GM12878 (cell line): ENCODE measurements around the gene HSD17B1. TPM values are rescaled to one million over a fixed set of nuclear protein-coding genes. Genes with fewer than 3 reads are reported as not detected.
A peak's percentile ranks its signal among the peaks of the same experiment; 100 is the strongest.

Experiments
- CBX3 ChIP-seq: fragments of 200-600 bp; sonication (generic); IDR thresholded peaks from 2 replicates; pipeline ENCODE4 v1.6.1; 2016; ENCODE audit warnings: low read depth, borderline replicate concordance
- GATAD2B ChIP-seq: fragments of 450-650 bp; conservative IDR thresholded peaks from 2 replicates; pipeline ENCODE4 v1.6.1; 2017; ENCODE audit warnings: low read depth, mild to moderate bottlenecking, moderate library complexity
- HDAC2 ChIP-seq: fragments of 200-600 bp; sonication (generic); IDR thresholded peaks from 2 replicates; pipeline ENCODE4 v1.6.1; 2017
- HDGF ChIP-seq: fragments of 450-650 bp; IDR thresholded peaks from 2 replicates; pipeline ENCODE4 v1.6.1; 2016; ENCODE audit warnings: antibody characterized with exemption
- IRF3 ChIP-seq: fragments of 450-650 bp; IDR thresholded peaks from 2 replicates; pipeline ENCODE4 v1.6.1; 2014; ENCODE audit warnings: mild to moderate bottlenecking
- LARP7 ChIP-seq: fragments of 450-650 bp; IDR thresholded peaks from 2 replicates; pipeline ENCODE4 v1.6.1; 2017; ENCODE audit warnings: mild to moderate bottlenecking
- MTA3 ChIP-seq: IDR thresholded peaks from 2 replicates; pipeline ENCODE4 v1.6.1; 2012; ENCODE audit warnings: low read length, inconsistent platforms, borderline replicate concordance
- MXI1 ChIP-seq: fragments of 150-350 bp; IDR thresholded peaks from 2 replicates; pipeline ENCODE4 v1.6.1; 2011; ENCODE audit warnings: low read depth, mild to moderate bottlenecking, inconsistent platforms, low read length, improper control_type of control experiment
- NBN ChIP-seq: fragments of 450-650 bp; IDR thresholded peaks from 2 replicates; pipeline ENCODE4 v1.6.1; 2016
- NR2C1 ChIP-seq: fragments of 450-650 bp; IDR thresholded peaks from 2 replicates; pipeline ENCODE4 v1.6.1; 2017; ENCODE audit warnings: antibody characterized with exemption, mild to moderate bottlenecking, moderate library complexity
- PAX8 ChIP-seq: fragments of 450-650 bp; IDR thresholded peaks from 2 replicates; pipeline ENCODE4 v1.6.1; 2017; ENCODE audit warnings: mild to moderate bottlenecking, moderate library complexity
- RB1 ChIP-seq: fragments of 450-650 bp; formaldehyde crosslinking; IDR thresholded peaks from 2 replicates; pipeline ENCODE4 v1.6.1; 2017; ENCODE audit warnings: mild to moderate bottlenecking, borderline replicate concordance
- RCOR1 ChIP-seq: conservative IDR thresholded peaks from 2 replicates; pipeline ENCODE4 v1.6.1; 2012; ENCODE audit warnings: low read depth, low read length, improper control_type of control experiment
- SMAD1 ChIP-seq: fragments of 450-650 bp; IDR thresholded peaks from 2 replicates; pipeline ENCODE4 v1.6.1; 2018; ENCODE audit warnings: mild to moderate bottlenecking, low read depth; ENCODE audit not compliant: partially characterized antibody
- SMAD5 ChIP-seq: IDR thresholded peaks from 2 replicates; pipeline ENCODE4 v1.6.1; 2016; ENCODE audit warnings: antibody characterized with exemption, low read depth
- SMARCA5 ChIP-seq: fragments of 450-650 bp; IDR thresholded peaks from 2 replicates; pipeline ENCODE4 v1.6.1; 2017; ENCODE audit warnings: mild to moderate bottlenecking
- SMC3 ChIP-seq: IDR thresholded peaks from 2 replicates; pipeline ENCODE4 v1.6.1; 2011; ENCODE audit warnings: low read length, improper control_type of control experiment, borderline replicate concordance
- TCF12 ChIP-seq: IDR thresholded peaks from 2 replicates; pipeline ENCODE4 v1.6.1; 2011; ENCODE audit warnings: low read depth, mild to moderate bottlenecking, low read length
- TCF3 ChIP-seq: IDR thresholded peaks from 2 replicates; pipeline ENCODE4 v1.6.1; 2012; ENCODE audit warnings: low read depth, mild to moderate bottlenecking, low read length, borderline replicate concordance; ENCODE audit not compliant: insufficient read depth
- ZNF217 ChIP-seq: fragments of 450-650 bp; IDR thresholded peaks from 2 replicates; pipeline ENCODE4 v1.6.1; 2017; ENCODE audit warnings: antibody characterized with exemption, mild to moderate bottlenecking
- ZNF622 ChIP-seq: fragments of 450-650 bp; IDR thresholded peaks from 2 replicates; pipeline ENCODE4 v1.6.1; 2017; ENCODE audit warnings: mild to moderate bottlenecking, inconsistent platforms
- polyA plus RNA-seq, 11 experiments: library from polyadenylated mRNA; depleted of rRNA in 4 of 11; unstranded in 6 of 11; stranded (reverse) in 5 of 11; fragments of >200 nt; fragmentation: Nextera tagmentation in 4 of 11; fragmentation: Illumina TruSeq in 1 of 11; extraction: Ambion mirVana in 4 of 11; extraction: Trizol in 1 of 11; gene quantifications; 1 replicate in 1 of 11; 2 replicates in 10 of 11; pipeline versions ENCODE4 v1.2.1 to v1.2.3, GENCODE V29; 2011 to 2016; ENCODE audit warnings: inconsistent platforms in 2 of 11, missing spikeins in 2 of 11, low read depth in 1 of 11
- total RNA-seq, 4 experiments: library from RNA; depleted of rRNA in 3 of 4; stranded (reverse); fragments of >200 nt in 3 of 4; fragmentation: Illumina TruSeq in 1 of 4; extraction: Trizol in 1 of 4; gene quantifications; 2 replicates each; pipeline versions ENCODE4 v1.2.1 to v1.2.3, GENCODE V29; 2013 to 2021
- TF ChIP-seq, protein P1 (sequence below): IDR thresholded peaks from 2 replicates; pipeline ENCODE4 v1.6.1; 2012; ENCODE audit warnings: low read depth, low read length, improper control_type of control experiment
- TF ChIP-seq, protein P2 (sequence below): IDR thresholded peaks from 2 replicates; pipeline ENCODE4 v1.6.1; 2011; ENCODE audit warnings: mild to moderate bottlenecking, low read depth, low read length, moderate library complexity; ENCODE audit not compliant: insufficient replicate concordance
- TF ChIP-seq, protein P3 (sequence below): fragments of 450-650 bp; IDR thresholded peaks from 2 replicates; pipeline ENCODE4 v1.6.1; 2016; ENCODE audit warnings: mild to moderate bottlenecking
- TF ChIP-seq, protein P4 (sequence below): fragments of 450-650 bp; IDR thresholded peaks from 2 replicates; pipeline ENCODE4 v1.6.1; 2017; ENCODE audit warnings: mild to moderate bottlenecking

HSD17B1 gene
- total and polyA plus RNA-seq, 10 of the 15 experiments (the other 5 are each of a cell fraction or from before 2014, with no cell fraction given) = 0.15 to 1.1 (median 0.42) TPM

DNA sequence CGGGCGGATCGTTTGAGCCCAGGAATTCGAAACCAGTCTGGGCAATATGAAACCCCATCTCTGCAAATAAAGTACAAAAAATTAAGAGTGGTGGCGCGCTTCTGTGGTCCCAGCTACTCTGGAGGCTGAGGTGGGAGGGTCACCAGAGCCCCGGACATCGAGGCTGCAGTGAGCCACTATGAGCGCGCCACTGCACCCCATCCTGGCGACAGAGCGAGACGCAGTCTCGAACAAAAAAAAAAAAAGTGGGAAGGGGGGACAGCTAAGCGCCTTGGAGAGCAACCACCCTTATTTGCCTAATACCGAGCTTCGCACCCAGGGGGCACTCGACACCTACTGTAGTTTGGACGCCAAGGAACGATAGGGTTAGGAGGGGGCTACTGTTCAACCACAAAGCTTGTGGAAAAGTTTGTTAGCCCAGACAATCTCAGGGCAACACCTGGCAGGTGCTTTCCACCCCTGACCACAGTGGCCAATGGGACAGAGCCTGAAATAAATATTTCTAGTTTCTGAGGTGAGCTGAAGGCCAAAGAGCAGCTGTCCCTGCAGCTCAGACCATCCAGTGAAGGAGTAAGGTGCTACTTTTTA lies 25.7 kb downstream of the HSD17B1 start (continued):
- TF ChIP-seq, protein P1, sequence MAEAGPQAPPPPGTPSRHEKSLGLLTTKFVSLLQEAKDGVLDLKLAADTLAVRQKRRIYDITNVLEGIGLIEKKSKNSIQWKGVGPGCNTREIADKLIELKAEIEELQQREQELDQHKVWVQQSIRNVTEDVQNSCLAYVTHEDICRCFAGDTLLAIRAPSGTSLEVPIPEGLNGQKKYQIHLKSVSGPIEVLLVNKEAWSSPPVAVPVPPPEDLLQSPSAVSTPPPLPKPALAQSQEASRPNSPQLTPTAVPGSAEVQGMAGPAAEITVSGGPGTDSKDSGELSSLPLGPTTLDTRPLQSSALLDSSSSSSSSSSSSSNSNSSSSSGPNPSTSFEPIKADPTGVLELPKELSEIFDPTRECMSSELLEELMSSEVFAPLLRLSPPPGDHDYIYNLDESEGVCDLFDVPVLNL = no peak
- TF ChIP-seq TCF3 (peak; percentile 98), SMARCA5 (no peak), GATAD2B (peak; percentile 77; the same call in 1 of the 2 replicates), CBX3 (no peak), PAX8 (no peak), NBN (0 out of 2 replicates have a peak, but pooled peaks have one; percentile 38), ZNF622 (no peak), SMC3 (peak; percentile 83), HDAC2 (no peak), TCF12 (peak; percentile 97), MTA3 (0 out of 2 replicates have a peak, but pooled peaks have one; percentile 36), ZNF217 (no peak), NR2C1 (no peak), MXI1 (peak; percentile 31; the same call in 1 of the 2 replicates), RB1 (0 out of 2 replicates have a peak, but pooled peaks have one; percentile 13), LARP7 (no peak), IRF3 (no peak), SMAD1 (no peak), HDGF (no peak), RCOR1 (no peak), SMAD5 (no peak)
- TF ChIP-seq, protein P2, sequence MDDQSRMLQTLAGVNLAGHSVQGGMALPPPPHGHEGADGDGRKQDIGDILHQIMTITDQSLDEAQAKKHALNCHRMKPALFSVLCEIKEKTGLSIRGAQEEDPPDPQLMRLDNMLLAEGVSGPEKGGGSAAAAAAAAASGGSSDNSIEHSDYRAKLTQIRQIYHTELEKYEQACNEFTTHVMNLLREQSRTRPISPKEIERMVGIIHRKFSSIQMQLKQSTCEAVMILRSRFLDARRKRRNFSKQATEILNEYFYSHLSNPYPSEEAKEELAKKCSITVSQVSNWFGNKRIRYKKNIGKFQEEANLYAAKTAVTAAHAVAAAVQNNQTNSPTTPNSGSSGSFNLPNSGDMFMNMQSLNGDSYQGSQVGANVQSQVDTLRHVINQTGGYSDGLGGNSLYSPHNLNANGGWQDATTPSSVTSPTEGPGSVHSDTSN = no peak
- TF ChIP-seq, protein P3, sequence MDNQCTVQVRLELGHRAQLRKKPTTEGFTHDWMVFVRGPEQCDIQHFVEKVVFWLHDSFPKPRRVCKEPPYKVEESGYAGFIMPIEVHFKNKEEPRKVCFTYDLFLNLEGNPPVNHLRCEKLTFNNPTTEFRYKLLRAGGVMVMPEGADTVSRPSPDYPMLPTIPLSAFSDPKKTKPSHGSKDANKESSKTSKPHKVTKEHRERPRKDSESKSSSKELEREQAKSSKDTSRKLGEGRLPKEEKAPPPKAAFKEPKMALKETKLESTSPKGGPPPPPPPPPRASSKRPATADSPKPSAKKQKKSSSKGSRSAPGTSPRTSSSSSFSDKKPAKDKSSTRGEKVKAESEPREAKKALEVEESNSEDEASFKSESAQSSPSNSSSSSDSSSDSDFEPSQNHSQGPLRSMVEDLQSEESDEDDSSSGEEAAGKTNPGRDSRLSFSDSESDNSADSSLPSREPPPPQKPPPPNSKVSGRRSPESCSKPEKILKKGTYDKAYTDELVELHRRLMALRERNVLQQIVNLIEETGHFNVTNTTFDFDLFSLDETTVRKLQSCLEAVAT = no peak
- TF ChIP-seq, protein P4, sequence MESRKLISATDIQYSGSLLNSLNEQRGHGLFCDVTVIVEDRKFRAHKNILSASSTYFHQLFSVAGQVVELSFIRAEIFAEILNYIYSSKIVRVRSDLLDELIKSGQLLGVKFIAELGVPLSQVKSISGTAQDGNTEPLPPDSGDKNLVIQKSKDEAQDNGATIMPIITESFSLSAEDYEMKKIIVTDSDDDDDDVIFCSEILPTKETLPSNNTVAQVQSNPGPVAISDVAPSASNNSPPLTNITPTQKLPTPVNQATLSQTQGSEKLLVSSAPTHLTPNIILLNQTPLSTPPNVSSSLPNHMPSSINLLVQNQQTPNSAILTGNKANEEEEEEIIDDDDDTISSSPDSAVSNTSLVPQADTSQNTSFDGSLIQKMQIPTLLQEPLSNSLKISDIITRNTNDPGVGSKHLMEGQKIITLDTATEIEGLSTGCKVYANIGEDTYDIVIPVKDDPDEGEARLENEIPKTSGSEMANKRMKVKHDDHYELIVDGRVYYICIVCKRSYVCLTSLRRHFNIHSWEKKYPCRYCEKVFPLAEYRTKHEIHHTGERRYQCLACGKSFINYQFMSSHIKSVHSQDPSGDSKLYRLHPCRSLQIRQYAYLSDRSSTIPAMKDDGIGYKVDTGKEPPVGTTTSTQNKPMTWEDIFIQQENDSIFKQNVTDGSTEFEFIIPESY = no peak
